Upper lobe of left lung (tissue), 4 donors: ENCODE results near the gene NBAS.

ENCODE experiments used
- CTCF ChIP-seq, 6 experiments: fragments of 450-650 bp in 4 of 6; fragments of 200-600 bp in 2 of 6; sonication (generic) in 2 of 6; IDR thresholded peaks; one replicate each; pipeline ENCODE4 v1.5.1; 2016 to 2019; ENCODE audit warnings: antibody characterized with exemption in 6 of 6
- EP300 ChIP-seq, 4 donors: sonication (generic); formaldehyde crosslinking; IDR thresholded peaks; one replicate each; pipeline ENCODE4 v1.5.1; 2017; ENCODE audit warnings: antibody characterized with exemption in 4 of 4, control low read depth in 2 of 4

GRCh38 chr2:15284614-15285013 lies 276.5 kb downstream of the NBAS start:
- TF ChIP-seq CTCF (IDR thresholded peaks at IDR 0.05) (no peak), EP300 (IDR thresholded peaks at IDR 0.05) (no peak)
